ENCODE measurements around the gene SYT8. TPM values are rescaled to one million over a fixed set of nuclear protein-coding genes. Genes with fewer than 3 reads are reported as not detected.
"Not testable (repeated sequence)": the region's sequence is repeated elsewhere in the genome, so short reads cannot be mapped to it uniquely, and the experiment has no call there.

The SYT8 gene
- total and polyA plus RNA-seq, 11 donors, result 0.08 TPM; not detected in 10

- no peak for TF ChIP-seq POLR2A (IDR thresholded peaks at IDR 0.05)
- WGBS, 4 donors, result 22 to 51% (median 40%) methylated on average over 6 to 11 of the region's 11 CpGs
- Histone ChIP-seq H3K9me3 (no peaks in the 10 kb centered on the region), H3K27me3 (peaks cover 0 to 10% (median 0%) of the 10 kb centered on the region in 9 donors), H3K4me3 (peak overlapping the region in 9 of 12 donors; percentile 14 to 70 (median 41)), H3K36me3 (no peaks in the 10 kb centered on the region), H3K4me1 (peaks cover 11 to 57% (median 32%) of the 10 kb centered on the region in 12 donors), H3K27ac (peak overlapping the region in 10 of 12 donors; percentile 32 to 93 (median 60))
- peak in 3 of 5 donors; percentile 41 to 68 (median 68) for DNase-seq
- intact Hi-C loops (cut with DNase I), result no loop called here
- ATAC-seq, result peak in 3 of 4 donors; percentile 11 to 36 (median 26)
Measured at GRCh38 chr11:1873048-1873812, 38.4 kb downstream of the SYT8 start.

GRCh38 chr11:1873813-1874150 is 39.0 kb downstream of the SYT8 start:
- intact Hi-C loops (cut with DNase I), result not testable (repeated sequence)

GRCh38 chr11:1874441-1875092 is 39.8 kb downstream of the SYT8 start:
- H3K27me3 ChIP-seq; H3K36me3 ChIP-seq; H3K9me3 ChIP-seq; ATAC-seq; intact Hi-C loops (cut with DNase I): not testable (repeated sequence)
- H3K27ac ChIP-seq, result peak overlapping the region in 11 of 12 donors; percentile 53 to 99 (median 96)
- H3K4me1 ChIP-seq, result peaks cover 11 to 53% (median 38%) of the 10 kb centered on the region in 12 donors
- 57 to 85% (median 77%) methylated on average over 11 to 17 of the region's 17 CpGs for WGBS, 4 donors
- peak overlapping the region in 8 of 12 donors; percentile 5 to 43 (median 20) for H3K4me3 ChIP-seq
- DNase-seq, result peak in 4 of 5 donors; percentile 15 to 70 (median 37)

More at GRCh38 chr11:1873813-1874150, 39.0 kb downstream of the SYT8 start:
- H3K4me3 ChIP-seq, result peak overlapping the region in 4 of 12 donors; percentile 24 to 70 (median 32)
- not testable (repeated sequence) for ATAC-seq, H3K27me3 ChIP-seq, H3K36me3 ChIP-seq, H3K9me3 ChIP-seq
- H3K27ac ChIP-seq, result peak overlapping the region in 9 of 12 donors; percentile 39 to 93 (median 51)
- peaks cover 11 to 52% (median 35%) of the 10 kb centered on the region in 12 donors for H3K4me1 ChIP-seq
- 83 to 93% (median 87%) methylated on average over 17 of the region's 17 CpGs for WGBS, 4 donors
- DNase-seq, result peak in 1 of 5 donors; percentile 36

GRCh38 chr11:1875093-1875850 is 40.5 kb downstream of the SYT8 start:
- Histone ChIP-seq H3K36me3 (no peaks in the 10 kb centered on the region), H3K9me3 (no peaks in the 10 kb centered on the region), H3K27ac (peak overlapping the region; percentile 69 to 99 (median 96)), H3K4me1 (peaks cover 15 to 60% (median 43%) of the 10 kb centered on the region in 12 donors), H3K4me3 (peak overlapping the region in 7 of 12 donors; percentile 13 to 43 (median 22)), H3K27me3 (peaks cover 0 to 10% (median 0%) of the 10 kb centered on the region in 9 donors)
- peak; percentile 9 to 72 (median 45) for DNase-seq
- TF ChIP-seq POLR2A (IDR thresholded peaks at IDR 0.05) (no peak), CTCF (IDR thresholded peaks at IDR 0.05) (no peak)
- 62 to 84% (median 69%) methylated on average over 13 to 28 of the region's 28 CpGs for WGBS, 4 donors
- no peak for ATAC-seq
- intact Hi-C loops (cut with DNase I), result no loop called here

GRCh38 chr11:1875851-1876301 is 41.1 kb downstream of the SYT8 start:
- peaks cover 17 to 64% (median 47%) of the 10 kb centered on the region in 12 donors for H3K4me1 ChIP-seq
- ATAC-seq; H3K27me3 ChIP-seq; H3K36me3 ChIP-seq; intact Hi-C loops (cut with DNase I); H3K9me3 ChIP-seq: not testable (repeated sequence)
- WGBS, 4 donors, result 33 to 88% (median 69%) methylated on average over 3 to 13 of the region's 13 CpGs
- H3K27ac ChIP-seq, result peak overlapping the region; percentile 69 to 99 (median 96)
- peak overlapping the region in 9 of 12 donors; percentile 13 to 43 (median 23) for H3K4me3 ChIP-seq
- peak in 2 of 5 donors; percentile 10 to 27 for DNase-seq
